Memory B cell (primary cell): Measurements from ENCODE around the gene LPCAT3.
A peak's percentile ranks its signal among the peaks of the same experiment; 100 is the strongest.

Source experiments
- ATAC-seq: fragments of 150-1000 bp; cut with Tn5 transposase; 2 replicates; pipeline ENCODE4 v1.10.0; 2021; ENCODE audit warnings: low read depth, mild to moderate bottlenecking, moderate library complexity
- DNase-seq, 2 donors: peaks; one replicate each; pipeline ENCODE4 v3.0.0; 2022; ENCODE audit warnings: low spot score in 2 of 2
- H3K27ac Mint-ChIP-seq: one replicate; pipeline ENCODE4 v1.8.0; 2022; ENCODE audit warnings: mild to moderate bottlenecking, moderate library complexity, mixed read lengths
- H3K27me3 Mint-ChIP-seq: one replicate; pipeline ENCODE4 v1.8.0; 2022; ENCODE audit warnings: mixed read lengths
- H3K36me3 Mint-ChIP-seq: one replicate; pipeline ENCODE4 v1.8.0; 2022; ENCODE audit warnings: mild to moderate bottlenecking, mixed read lengths
- H3K4me1 Mint-ChIP-seq: one replicate; pipeline ENCODE4 v1.8.0; 2022; ENCODE audit warnings: mixed read lengths
- H3K4me3 Mint-ChIP-seq: one replicate; pipeline ENCODE4 v1.8.0; 2022; ENCODE audit warnings: mild to moderate bottlenecking, moderate library complexity, mixed read lengths
- H3K9me3 Mint-ChIP-seq: one replicate; pipeline ENCODE4 v1.8.0; 2022; ENCODE audit warnings: mixed read lengths

The LPCAT3 gene

GRCh38 chr12:6934110-6934509, 84.2 kb downstream of the LPCAT3 start:
- Mint-ChIP-seq H3K4me1 (peaks cover 26% of the 10 kb centered on the region), H3K36me3 (peaks cover 12% of the 10 kb centered on the region), H3K4me3 (no peak overlapping the region), H3K27me3 (no peaks in the 10 kb centered on the region), H3K27ac (no peak overlapping the region), H3K9me3 (no peaks in the 10 kb centered on the region)
- no peak for DNase-seq
- no peak for ATAC-seq

GRCh38 chr12:6932766-6933165, 85.5 kb downstream of the LPCAT3 start:
- DNase-seq, result no peak
- Mint-ChIP-seq H3K9me3 (no peaks in the 10 kb centered on the region), H3K4me3 (no peak overlapping the region), H3K27ac (peak overlapping the region; percentile 77), H3K36me3 (peaks cover 11% of the 10 kb centered on the region), H3K27me3 (no peaks in the 10 kb centered on the region), H3K4me1 (peaks cover 30% of the 10 kb centered on the region)
- ATAC-seq, result no peak

DNA sequence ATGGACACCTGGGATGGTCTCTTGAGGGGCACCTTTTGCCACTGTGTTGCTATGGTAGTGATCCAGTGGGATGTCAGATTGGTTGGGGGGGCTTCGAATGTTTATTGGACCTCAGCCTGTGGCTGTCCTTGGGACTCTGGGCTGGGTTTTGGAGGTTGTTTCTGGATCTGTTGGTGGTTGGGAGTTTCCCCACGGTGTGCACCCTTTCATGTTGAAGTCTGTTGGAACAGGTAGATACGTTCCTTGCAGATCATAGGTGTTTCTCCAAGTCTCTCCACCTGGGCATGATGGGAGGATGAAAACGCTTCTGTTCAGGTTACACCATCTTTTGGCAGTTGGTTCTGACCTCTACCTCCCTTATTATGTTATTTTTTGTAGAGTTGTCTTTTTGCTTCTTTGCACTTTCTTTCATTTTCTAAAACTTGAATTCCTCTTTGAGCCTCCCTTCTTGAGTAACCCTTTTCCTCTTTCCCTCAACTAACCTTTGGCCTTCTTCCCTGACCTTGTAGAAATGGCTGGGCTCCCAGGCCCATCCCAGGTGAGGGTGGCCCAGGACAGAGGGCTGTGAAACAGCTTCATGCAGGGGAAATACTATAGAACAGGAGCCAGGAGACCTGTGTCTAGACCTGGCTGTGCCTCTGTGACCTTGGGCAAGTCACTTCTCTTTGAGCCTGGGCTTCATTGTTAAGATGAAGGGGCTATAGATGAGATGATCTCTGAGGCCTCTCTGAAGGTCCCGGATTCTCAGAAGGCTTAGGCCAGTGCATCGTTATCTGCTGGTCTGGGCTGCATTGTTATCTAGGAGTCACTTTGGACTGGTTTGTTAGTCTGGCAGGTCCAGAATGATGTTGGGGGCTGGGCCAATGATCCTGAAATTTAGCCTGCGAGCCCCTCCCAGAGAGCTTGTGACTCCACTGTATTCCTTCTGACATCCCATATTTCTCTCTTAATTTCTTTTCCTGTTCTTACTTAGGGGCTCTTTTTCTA, 88.5 kb downstream of the LPCAT3 start:
- Mint-ChIP-seq H3K9me3 (no peaks in the 10 kb centered on the region), H3K36me3 (peaks cover 5% of the 10 kb centered on the region), H3K27ac (peak overlapping the region; percentile 86), H3K4me1 (peaks cover 34% of the 10 kb centered on the region), H3K27me3 (no peaks in the 10 kb centered on the region), H3K4me3 (peak overlapping the region; percentile 86)
- ATAC-seq (no peak), DNase-seq (no peak)

- Mint-ChIP-seq H3K9me3 (no peaks in the 10 kb centered on the region), H3K4me3 (peak overlapping the region; percentile 86), H3K4me1 (peaks cover 42% of the 10 kb centered on the region), H3K27ac (peak overlapping the region; percentile 86), H3K36me3 (peaks cover 2% of the 10 kb centered on the region), H3K27me3 (no peaks in the 10 kb centered on the region)
- ATAC-seq, result no peak
- no peak for DNase-seq
These were observed 89.4 kb downstream of the LPCAT3 start for GRCh38 chr12:6928703-6929407.

DNA sequence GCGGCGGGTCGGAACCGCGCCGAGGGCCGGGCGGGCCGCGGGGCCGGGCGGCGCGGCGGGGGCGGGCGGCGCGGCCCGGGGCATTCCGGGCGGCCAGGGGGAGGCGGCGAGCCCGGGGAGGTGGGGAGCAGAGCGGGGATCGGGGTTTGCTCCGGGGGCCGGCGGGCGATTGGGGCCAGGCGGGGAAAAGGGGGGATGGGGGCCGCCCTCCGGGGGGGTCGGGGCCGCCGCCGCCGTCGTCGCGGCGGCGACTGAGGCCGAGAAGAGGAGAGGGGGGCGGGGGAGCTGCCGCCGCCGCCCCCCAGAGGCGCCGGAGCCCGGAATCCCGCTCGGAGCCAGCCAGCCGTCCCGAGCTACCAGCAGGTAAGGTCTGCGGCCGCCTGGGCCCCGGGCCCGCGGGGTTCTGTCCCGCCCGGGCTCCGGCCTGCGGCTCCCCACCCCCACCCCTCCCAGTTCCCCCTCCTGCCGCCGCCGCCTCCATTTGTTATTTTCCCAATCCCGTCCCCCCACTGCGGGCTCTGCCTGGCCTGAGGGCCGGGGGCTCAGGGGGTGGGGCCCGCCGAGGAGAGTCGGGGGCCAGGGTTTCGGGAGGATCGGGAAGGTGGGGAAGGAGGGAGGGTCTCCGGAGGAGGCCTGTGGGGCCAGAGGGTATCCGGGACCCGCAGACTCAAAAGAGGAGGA, 90.1 kb downstream of the LPCAT3 start:
- ATAC-seq (peak; percentile 41), DNase-seq (no peak)
- no peaks in the 10 kb centered on the region for H3K9me3 Mint-ChIP-seq
- no peaks in the 10 kb centered on the region for H3K36me3 Mint-ChIP-seq
- H3K27me3 Mint-ChIP-seq, result no peaks in the 10 kb centered on the region
- peak overlapping the region; percentile 86 for H3K4me3 Mint-ChIP-seq
- peaks cover 49% of the 10 kb centered on the region for H3K4me1 Mint-ChIP-seq
- H3K27ac Mint-ChIP-seq, result peak overlapping the region; percentile 86

GRCh38 chr12:6927379-6928021, 90.8 kb downstream of the LPCAT3 start, which contains the start of gene ATN1:
TSS of gene ATN1 (plus strand) at chr12:6927959. CDS start at chr12:6934002, 6,043 bp downstream.
- no peaks in the 10 kb centered on the region for H3K27me3 Mint-ChIP-seq
- H3K9me3 Mint-ChIP-seq, result no peaks in the 10 kb centered on the region
- ATAC-seq (peak; percentile 26), DNase-seq (peak; percentile 35 to 53)
- peaks cover 56% of the 10 kb centered on the region for H3K4me1 Mint-ChIP-seq
- no peaks in the 10 kb centered on the region for H3K36me3 Mint-ChIP-seq
- peak within 1 kb of the TSS; percentile 89 for H3K4me3 Mint-ChIP-seq
- H3K27ac Mint-ChIP-seq, result peak within 1 kb of the TSS; percentile 89
